ENCODE measurements around the gene RGS3.
"Not testable (repeated sequence)": the region's sequence is repeated elsewhere in the genome, so short reads cannot be mapped to it uniquely, and the experiment has no call there.

RGS3 gene

DNA sequence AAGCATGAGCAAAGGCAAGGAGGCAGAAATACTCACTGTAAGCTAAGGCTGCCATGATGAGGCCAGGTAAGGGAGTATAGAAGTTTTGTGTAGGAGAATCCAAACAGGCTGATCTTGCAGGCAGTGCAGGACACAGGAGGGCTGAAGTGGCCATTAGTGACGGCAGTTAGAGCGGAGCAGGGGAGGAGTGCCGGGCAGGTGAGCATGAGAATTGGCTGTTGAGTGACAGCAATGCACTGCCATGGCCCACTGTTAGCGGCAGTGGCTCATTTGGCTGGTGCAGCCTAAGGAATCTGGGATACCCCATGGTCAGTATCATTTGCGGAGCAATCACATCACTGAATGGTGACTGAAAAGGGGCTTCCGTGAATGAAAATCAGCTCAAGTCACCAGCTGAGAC is 22.8 kb downstream of the RGS3 start:
- in situ Hi-C loops (cut with HindIII; ENCODE audit: low sequenced_read_pairs), result no loop called here

- in situ Hi-C loops (cut with HindIII; ENCODE audit: low sequenced_read_pairs), result no loop called here
Measured at GRCh38 chr9:113488071-113488470, 24.5 kb downstream of the RGS3 start.

- in situ Hi-C loops (cut with HindIII; ENCODE audit: low sequenced_read_pairs), result no loop called here
Measured at GRCh38 chr9:113488490-113488889, 25.0 kb downstream of the RGS3 start.

- in situ Hi-C loops (cut with HindIII; ENCODE audit: low sequenced_read_pairs), result not testable (repeated sequence)
Measured at GRCh38 chr9:113491147-113491546, 27.6 kb downstream of the RGS3 start.

GRCh38 chr9:113492343-113493202 is 29.0 kb downstream of the RGS3 start:
- in situ Hi-C loops (cut with HindIII; ENCODE audit: low sequenced_read_pairs), result no loop called here

GRCh38 chr9:113493203-113493520 is 29.6 kb downstream of the RGS3 start:
- in situ Hi-C loops (cut with HindIII; ENCODE audit: low sequenced_read_pairs), result no loop called here

DNA sequence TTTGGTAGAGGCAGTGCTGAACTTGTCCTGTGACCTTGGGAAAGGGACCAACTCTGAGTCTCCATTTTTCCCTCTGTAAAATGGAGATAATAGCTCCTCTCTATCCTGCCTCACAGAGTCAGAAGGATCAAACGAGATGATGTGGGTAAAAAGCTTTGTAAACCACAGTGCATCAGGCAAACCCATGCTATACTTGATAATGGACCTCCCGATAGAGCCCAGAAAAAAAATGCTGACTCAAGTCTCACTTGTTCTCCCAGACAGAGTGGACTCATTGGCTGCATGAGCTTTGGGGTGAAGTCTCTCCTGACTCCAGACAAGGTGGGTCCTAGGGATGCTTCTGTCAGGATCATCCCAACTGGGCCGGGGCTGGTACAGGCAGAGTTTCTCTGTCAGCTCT is 32.0 kb downstream of the RGS3 start:
- in situ Hi-C loops (cut with HindIII; ENCODE audit: low sequenced_read_pairs), result no loop called here

DNA sequence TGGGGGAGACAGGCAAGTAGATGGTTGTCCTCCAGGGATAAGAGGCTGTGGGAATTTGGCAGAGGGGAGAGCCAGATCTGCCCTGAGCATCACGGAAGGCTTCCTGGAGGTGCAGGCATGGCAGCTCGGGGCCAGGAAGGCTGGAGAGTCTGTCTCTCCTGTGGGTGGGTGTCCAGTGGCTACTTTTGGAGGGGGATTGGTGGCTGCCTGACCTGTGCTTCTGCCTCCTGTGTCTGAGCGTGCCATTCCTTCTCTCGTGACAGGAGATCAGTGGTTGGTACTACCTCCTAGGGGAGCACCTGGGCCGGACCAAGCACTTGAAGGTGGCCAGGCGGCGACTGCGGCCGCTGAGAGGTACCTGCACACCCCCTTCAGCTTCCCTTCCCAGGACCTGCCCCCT is 33.5 kb downstream of the RGS3 start:
- in situ Hi-C loops (cut with HindIII; ENCODE audit: low sequenced_read_pairs), result no loop called here

DNA sequence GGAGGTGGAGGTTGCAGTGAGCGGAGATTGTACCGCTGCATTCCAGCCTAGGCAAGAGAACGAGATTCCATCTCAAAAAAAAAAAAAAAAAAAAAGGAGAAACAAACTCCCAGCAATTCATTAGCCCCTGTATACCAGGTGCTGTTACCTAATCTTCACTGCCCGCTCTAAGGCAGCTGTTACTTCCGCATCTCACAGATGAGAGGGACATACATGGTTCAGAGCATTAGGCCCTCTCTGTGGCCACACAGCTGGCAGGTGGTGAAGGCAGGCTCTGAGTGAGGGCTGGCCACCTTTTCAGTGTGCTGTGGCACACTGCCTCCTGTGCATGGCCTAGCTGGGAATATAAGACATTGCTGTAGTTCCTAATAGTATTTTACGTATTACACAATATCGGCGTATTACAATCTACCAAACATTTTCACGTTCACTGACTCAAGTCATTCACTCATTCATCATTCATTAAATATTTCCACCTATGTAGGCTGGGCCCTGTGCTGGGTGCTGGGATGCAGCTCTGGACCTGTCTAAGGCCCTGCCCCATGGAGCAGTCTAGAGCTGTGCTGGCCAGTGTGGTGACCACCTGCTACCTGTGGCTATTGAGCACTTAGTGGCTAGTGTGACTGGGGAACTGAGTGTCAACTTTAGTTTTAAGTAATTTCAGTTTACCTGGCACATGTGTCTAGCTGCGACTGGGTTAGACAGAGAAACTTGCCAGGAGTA is 35.8 kb downstream of the RGS3 start:
- in situ Hi-C loops (cut with HindIII; ENCODE audit: low sequenced_read_pairs), result no loop called here

GRCh38 chr9:113499876-113500497 is 36.5 kb downstream of the RGS3 start:
- in situ Hi-C loops (cut with HindIII; ENCODE audit: low sequenced_read_pairs), result no loop called here

DNA sequence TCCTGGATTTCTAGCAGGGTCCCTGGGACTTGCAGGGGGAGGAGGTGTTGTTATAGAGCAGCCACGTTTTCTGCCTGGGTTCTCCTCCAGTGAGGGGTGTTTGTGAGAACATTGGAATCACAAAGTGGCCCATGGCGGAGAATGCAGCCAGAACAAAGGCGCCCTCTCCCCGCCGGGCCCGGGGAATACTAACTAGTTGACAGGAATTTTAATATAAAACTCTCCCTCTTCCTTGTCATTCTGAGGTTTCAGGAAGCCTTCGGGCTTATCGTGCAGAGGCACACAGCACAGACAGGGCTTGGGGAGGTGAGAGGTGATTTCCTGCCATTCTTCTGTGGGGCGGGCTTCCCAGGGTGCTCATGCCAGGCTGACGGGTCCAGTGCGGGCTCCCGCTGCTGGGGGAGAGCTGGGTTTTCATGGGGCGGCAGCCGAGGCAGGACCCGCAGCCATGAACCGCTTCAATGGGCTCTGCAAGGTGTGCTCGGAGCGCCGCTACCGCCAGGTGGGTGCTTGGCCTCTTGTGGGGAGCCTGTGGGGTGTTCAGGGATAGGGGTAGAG is 37.7 kb downstream of the RGS3 start:
- in situ Hi-C loops (cut with HindIII; ENCODE audit: low sequenced_read_pairs), result no loop called here

DNA sequence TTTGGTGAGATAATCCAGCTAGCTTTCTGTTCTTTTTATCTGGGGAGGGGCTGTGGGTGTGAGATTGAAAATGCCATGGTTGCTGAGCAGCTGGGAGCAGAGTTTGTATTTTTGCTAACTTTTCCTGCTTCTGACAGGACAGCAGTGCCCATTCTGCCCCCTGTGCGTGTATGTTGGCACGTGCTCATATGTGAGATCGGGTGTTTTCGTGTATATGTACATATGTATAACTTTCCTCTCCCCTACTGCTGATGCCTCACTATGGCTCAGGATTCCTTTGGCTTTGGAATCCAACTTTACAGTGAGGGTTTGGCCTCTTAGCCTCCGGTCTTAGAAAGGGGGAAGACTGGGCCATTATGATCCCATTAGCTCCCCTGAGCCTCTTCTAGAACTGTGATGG is 38.3 kb downstream of the RGS3 start:
- in situ Hi-C loops (cut with HindIII; ENCODE audit: low sequenced_read_pairs), result no loop called here

GRCh38 chr9:113502427-113503034 is 39.0 kb downstream of the RGS3 start:
- in situ Hi-C loops (cut with HindIII; ENCODE audit: low sequenced_read_pairs), result no loop called here

GRCh38 chr9:113503131-113503541 is 39.6 kb downstream of the RGS3 start:
- in situ Hi-C loops (cut with HindIII; ENCODE audit: low sequenced_read_pairs), result no loop called here

DNA sequence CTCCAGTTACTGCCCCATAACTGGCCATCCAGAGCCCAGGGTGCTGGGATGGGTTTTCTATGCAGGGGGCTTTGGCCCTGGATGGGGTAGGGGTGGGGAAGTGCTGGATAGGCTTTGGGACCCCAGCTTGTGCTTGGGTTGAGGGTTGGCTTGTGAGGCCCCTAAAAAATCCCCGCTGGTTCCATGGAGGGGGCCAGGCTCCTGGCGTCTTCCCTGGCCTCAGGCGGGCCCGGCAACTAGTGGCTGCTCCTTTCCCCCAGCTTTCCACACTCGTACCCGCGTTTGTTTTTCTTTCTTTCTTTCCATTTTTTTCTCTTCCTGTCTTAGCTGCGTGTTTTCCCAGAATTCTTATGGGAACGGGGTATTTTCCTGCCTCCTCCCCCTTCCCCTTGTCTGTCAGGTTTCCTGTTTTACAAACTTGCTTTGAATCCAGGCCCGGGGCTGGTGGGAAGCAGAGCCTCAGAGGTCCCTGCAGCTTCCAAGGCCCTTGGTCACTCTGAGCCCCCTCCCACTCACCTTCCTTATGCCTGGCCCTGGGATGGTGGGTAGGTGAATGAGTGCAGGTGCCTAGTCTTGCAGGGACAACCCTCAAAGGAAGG is 40.2 kb downstream of the RGS3 start:
- in situ Hi-C loops (cut with HindIII; ENCODE audit: low sequenced_read_pairs), result no loop called here

- in situ Hi-C loops (cut with HindIII; ENCODE audit: low sequenced_read_pairs), result no loop called here
Measured at GRCh38 chr9:113504725-113505590, 41.4 kb downstream of the RGS3 start.

- in situ Hi-C loops (cut with HindIII; ENCODE audit: low sequenced_read_pairs), result no loop called here
Measured at GRCh38 chr9:113506090-113506589, 42.6 kb downstream of the RGS3 start.

GRCh38 chr9:113507256-113507655 is 43.7 kb downstream of the RGS3 start:
- in situ Hi-C loops (cut with HindIII; ENCODE audit: low sequenced_read_pairs), result no loop called here

- in situ Hi-C loops (cut with HindIII; ENCODE audit: low sequenced_read_pairs), result no loop called here
Measured at GRCh38 chr9:113508111-113508749, 44.7 kb downstream of the RGS3 start.
